HepG2 (cell line): ENCODE data around the gene ARFGEF2. TPM values are rescaled to one million over a fixed set of nuclear protein-coding genes. Genes with fewer than 3 reads are reported as not detected.

Source experiments
- ATAC-seq: fragments of 200-7000 bp; cut with Tn5 transposase; 3 replicates; pipeline ENCODE4 v1.9.1; 2020; ENCODE audit warnings: mild to moderate bottlenecking, moderate library complexity
- BruUV-seq: library from RNA; stranded (reverse); fragments of 400-500 nt; replicated peaks from 2 replicates; lab custom pipeline; 2021; lab: Mats Ljungman, UMichigan
- CTCF ChIA-PET: fragments of 300-600 bp; formaldehyde crosslinking; extraction: SDS; loops from one replicate; lab custom pipeline; 2021; ENCODE audit warnings: low total read pairs, inconsistent platforms, low intra/inter-chr PET ratio; lab: Yijun Ruan, JAX
- POLR2A ChIA-PET: fragments of 350-600 bp; sonication (Branson Sonifier 250); formaldehyde crosslinking; loops from one replicate; lab custom pipeline; 2020; ENCODE audit warnings: antibody characterized with exemption, inconsistent platforms; lab: Yijun Ruan, JAX
- DNase-seq: peaks from one replicate; pipeline ENCODE4 v3.0.0-alpha.2; 2015; ENCODE audit warnings: low spot score
- FAIRE-seq: peaks from 3 replicates; lab custom pipeline; 2011; peaks lifted over from hg19 to GRCh38; lab: Jason Lieb, UNC
- H2AFZ ChIP-seq: one replicate; pipeline ENCODE4 v1.6.1; 2011; ENCODE audit warnings: low read length, inconsistent platforms
- H3K27ac ChIP-seq: fragments of 300-600 bp; 3 replicates; pipeline ENCODE4 v1.8.0; 2011; ENCODE audit warnings: mixed run types, mild to moderate bottlenecking, mixed read lengths, low read length, inconsistent platforms; ENCODE audit not compliant: insufficient read depth; ENCODE audit errors: extremely low read length
- H3K27me3 ChIP-seq, 2 experiments: fragments of 200-600 bp in 1 of 2; 2 replicates in 1 of 2; 3 replicates in 1 of 2; pipeline versions ENCODE4 v1.6.0 to v1.8.0; 2011; ENCODE audit warnings: low read length in 2 of 2, mild to moderate bottlenecking in 2 of 2, moderate library complexity in 2 of 2, inconsistent platforms in 1 of 2; ENCODE audit not compliant: insufficient read depth in 2 of 2, control insufficient read depth in 1 of 2
- H3K36me3 ChIP-seq, 2 experiments: fragments of 200-600 bp in 1 of 2; replicated peaks in 1 of 2; 2 replicates in 1 of 2; 3 replicates in 1 of 2; pipeline versions ENCODE4 v1.5.1 to v1.8.0; 2011; ENCODE audit warnings: low read length in 2 of 2, inconsistent platforms in 1 of 2; ENCODE audit not compliant: insufficient read depth in 2 of 2, control insufficient read depth in 1 of 2
- H3K4me1 ChIP-seq: 2 replicates; pipeline ENCODE4 v1.5.1; 2012; ENCODE audit warnings: low read length, inconsistent platforms; ENCODE audit not compliant: insufficient read depth
- H3K4me2 ChIP-seq: 2 replicates; pipeline ENCODE4 v1.6.0; 2011; ENCODE audit warnings: low read depth, low read length, inconsistent platforms
- H3K4me3 ChIP-seq, 3 experiments: fragments of 200-600 bp in 1 of 3; sonication (generic), shearing (Covaris generic) in 1 of 3; replicated peaks in 1 of 3; 2 replicates each; pipeline ENCODE4 v1.5.1; 2011 to 2016; ENCODE audit warnings: low read length in 3 of 3, inconsistent platforms in 2 of 3, low read depth in 2 of 3, mild to moderate bottlenecking in 2 of 3, control low read depth in 1 of 3, mixed read lengths in 1 of 3; ENCODE audit not compliant: insufficient read depth in 1 of 3
- H3K79me2 ChIP-seq: one replicate; pipeline ENCODE4 v1.6.1; 2011; ENCODE audit warnings: low read length, inconsistent platforms; ENCODE audit not compliant: insufficient read depth
- H3K9ac ChIP-seq: 2 replicates; pipeline ENCODE4 v1.6.0; 2011; ENCODE audit warnings: mild to moderate bottlenecking, low read depth, low read length, inconsistent platforms; ENCODE audit not compliant: insufficient read depth
- H3K9me3 ChIP-seq: 2 replicates; pipeline ENCODE4 v1.5.1; 2012; ENCODE audit warnings: mild to moderate bottlenecking, low read length
- H4K20me1 ChIP-seq: 2 replicates; pipeline ENCODE4 v1.6.0; 2011; ENCODE audit warnings: inconsistent platforms, mild to moderate bottlenecking, low read length, moderate library complexity; ENCODE audit not compliant: insufficient read depth
- CBFB ChIP-seq: sonication (generic); formaldehyde crosslinking; IDR thresholded peaks from 2 replicates; pipeline ENCODE4 v1.4.0; 2020; ENCODE audit warnings: missing genetic modification reagents
- HHEX ChIP-seq: IDR thresholded peaks from 2 replicates; pipeline ENCODE4 v1.6.1; 2016; ENCODE audit warnings: control low read depth
- HMG20B ChIP-seq: conservative IDR thresholded peaks from 2 replicates; pipeline ENCODE4 v1.6.1; 2016; ENCODE audit warnings: missing genetic modification reagents, missing compliant biosample characterization
- ISL2 ChIP-seq: sonication (generic); formaldehyde crosslinking; IDR thresholded peaks from 2 replicates; pipeline ENCODE4 v1.5.0; 2020; ENCODE audit warnings: missing genetic modification reagents
- MAFF ChIP-seq: IDR thresholded peaks from 2 replicates; pipeline ENCODE4 v1.6.1; 2011; ENCODE audit warnings: low read depth, low read length, improper control_type of control experiment
- MAFK ChIP-seq, 2 experiments: IDR thresholded peaks in 1 of 2; conservative IDR thresholded peaks in 1 of 2; 2 replicates each; pipeline ENCODE4 v1.6.1; 2011; ENCODE audit warnings: improper control_type of control experiment in 2 of 2, low read length in 2 of 2
- RAD21 ChIP-seq: fragments of 450-650 bp; formaldehyde crosslinking; IDR thresholded peaks from 2 replicates; pipeline ENCODE4 v1.5.0; 2020; ENCODE audit warnings: mild to moderate bottlenecking
- RBM22 ChIP-seq: fragments of 200-400 bp; formaldehyde crosslinking; optimal IDR thresholded peaks from 2 replicates; pipeline ENCODE3; 2017; ENCODE audit warnings: mild to moderate bottlenecking, low read length, moderate library complexity
- RNF219 ChIP-seq: sonication (generic); formaldehyde crosslinking; IDR thresholded peaks from 2 replicates; pipeline ENCODE4 v1.5.0; 2020; ENCODE audit warnings: mild to moderate bottlenecking, missing genetic modification reagents
- RORA ChIP-seq: sonication (generic); formaldehyde crosslinking; IDR thresholded peaks from 2 replicates; pipeline ENCODE4 v1.5.0; 2020; ENCODE audit warnings: mild to moderate bottlenecking, missing genetic modification reagents, moderate library complexity
- SMARCE1 ChIP-seq: fragments of 450-650 bp; IDR thresholded peaks from 2 replicates; pipeline ENCODE4 v1.6.1; 2017; ENCODE audit warnings: borderline replicate concordance
- SNRNP70 ChIP-seq: fragments of 200-400 bp; formaldehyde crosslinking; IDR thresholded peaks from 2 replicates; pipeline ENCODE4 v1.6.1; 2017; ENCODE audit warnings: mild to moderate bottlenecking, low read depth, low read length, moderate library complexity
- ZFP36 ChIP-seq: fragments of 150-350 bp; IDR thresholded peaks from 2 replicates; pipeline ENCODE4 v1.6.1; 2018; ENCODE audit warnings: borderline replicate concordance, low read length, low read depth; ENCODE audit not compliant: partially characterized antibody
- ZNF124 ChIP-seq: sonication (generic); formaldehyde crosslinking; IDR thresholded peaks from 2 replicates; pipeline ENCODE4 v1.4.0; 2020; ENCODE audit warnings: missing genetic modification reagents
- ZNF256 ChIP-seq: sonication (generic); formaldehyde crosslinking; conservative IDR thresholded peaks from 2 replicates; pipeline ENCODE4 v1.4.0; 2020; ENCODE audit warnings: missing genetic modification reagents
- ZNF431 ChIP-seq: sonication (generic); formaldehyde crosslinking; IDR thresholded peaks from 2 replicates; pipeline ENCODE4 v1.9.0; 2022; ENCODE audit warnings: missing genetic modification reagents, low read depth, mild to moderate bottlenecking, borderline replicate concordance
- ZNF891 ChIP-seq: sonication (generic); formaldehyde crosslinking; IDR thresholded peaks from 2 replicates; pipeline ENCODE4 v1.5.0; 2020; ENCODE audit warnings: mild to moderate bottlenecking, missing genetic modification reagents
- whole genome bisulfite sequencing: methylation state at CpG from one replicate; pipeline ENCODE4 v1.1.6; 2017; ENCODE audit warnings: low lambda C conversion rate; 5-methylcytosine and 5-hydroxymethylcytosine counted together
- in situ Hi-C: cut with HindIII; loops from 2 replicates; pipeline ENCODE4 v1.10.0; 2017; ENCODE audit warnings: low pct_unique_long_range_greater_than_20kb; ENCODE audit not compliant: extremely low pct_ligation_motif_present
- intact Hi-C: fragments of 100-400 bp; cut with micrococcal nuclease; formaldehyde crosslinking; loops from one replicate; pipeline ENCODE4 v1.10.0; 2022; ENCODE audit not compliant: unreplicated experiment
- polyA plus RNA-seq, 8 experiments: library from polyadenylated mRNA; depleted of rRNA in 3 of 8; stranded (reverse) in 7 of 8; unstranded in 1 of 8; fragments of >200 nt; fragmentation: Illumina TruSeq in 4 of 8; extraction: Trizol in 4 of 8; gene quantifications; 2 replicates each; pipeline versions ENCODE4 v1.2.1 to v1.2.3, GENCODE V29; 2011 to 2016; ENCODE audit warnings: low read depth in 4 of 8, missing spikeins in 1 of 8, mixed read lengths in 1 of 8; ENCODE audit not compliant: insufficient read depth in 1 of 8
- total RNA-seq, 5 experiments: library from RNA; depleted of rRNA; stranded (reverse); fragments of >200 nt; fragmentation: Illumina TruSeq; extraction: Trizol; gene quantifications; 2 replicates each; pipeline ENCODE4 v1.2.3, GENCODE V29; 2016; ENCODE audit warnings: low read depth in 1 of 5

ARFGEF2 gene
- total and polyA plus RNA-seq, 2 of the 13 experiments (the other 11 are each of a cell fraction or from before 2014, with no cell fraction given) = 44.0 to 60.8 TPM

GRCh38 chr20:48983423-48984400 lies 62.2 kb downstream of the ARFGEF2 start:
- Histone ChIP-seq H2AFZ (no peak overlapping the region), H3K4me1 (no peaks in the 10 kb centered on the region), H3K4me3 (no peak overlapping the region), H3K27me3 (no peaks in the 10 kb centered on the region), H3K36me3 (peaks cover 42 to 69% of the 10 kb centered on the region in 2 experiments), H3K9me3 (no peaks in the 10 kb centered on the region), H4K20me1 (no peaks in the 10 kb centered on the region), H3K79me2 (no peaks in the 10 kb centered on the region), H3K27ac (no peak overlapping the region), H3K4me2 (no peak overlapping the region), H3K9ac (no peak overlapping the region)
- FAIRE-seq (no peak), ATAC-seq (no peak), DNase-seq (no peak)
- CTCF ChIA-PET = no interaction called here
- in situ Hi-C loops = no loop called here
- POLR2A ChIA-PET = no interaction called here
- intact Hi-C loops = no loop called here
- BruUV-seq = no TSS peak
- peak; percentile 85 for TF ChIP-seq RBM22
- peak; percentile 35 to 55; a peak in 3 of 4 replicates for TF ChIP-seq MAFK (conservative IDR thresholded peaks at IDR 0.05 in 1 of 2, IDR thresholded peaks at IDR 0.05 in 1 of 2; ENCODE audit: low read length in 2 of 2)
- TF ChIP-seq CBFB (CRISPR knock-in tag) = no peak
- no peak for TF ChIP-seq ZNF891
- 98% methylated on average over 5 of the region's 5 CpGs for WGBS

GRCh38 chr20:48984575-48985219 lies 63.2 kb downstream of the ARFGEF2 start:
- intact Hi-C loops (no loop called here), in situ Hi-C loops (no loop called here)
- H3K9ac ChIP-seq = no peak overlapping the region
- WGBS = 94% methylated on average over 10 of the region's 10 CpGs
- ATAC-seq = peak; percentile 21; the same call in 2 of the 3 replicates
- no peak overlapping the region for H2AFZ ChIP-seq
- peaks cover 52 to 76% of the 10 kb centered on the region in 2 experiments for H3K36me3 ChIP-seq
- H3K27ac ChIP-seq = no peak overlapping the region
- H3K4me3 ChIP-seq = no peak overlapping the region
- no peaks in the 10 kb centered on the region for H4K20me1 ChIP-seq
- H3K4me1 ChIP-seq = no peaks in the 10 kb centered on the region
- ChIA-PET CTCF (no interaction called here), POLR2A (no interaction called here)
- H3K4me2 ChIP-seq = no peak overlapping the region
- no peaks in the 10 kb centered on the region for H3K27me3 ChIP-seq
- no peak for DNase-seq
- FAIRE-seq = no peak
- no TSS peak for BruUV-seq
- H3K79me2 ChIP-seq = no peaks in the 10 kb centered on the region
- H3K9me3 ChIP-seq = no peaks in the 10 kb centered on the region
- TF ChIP-seq RNF219 = no peak
- TF ChIP-seq HHEX = no peak
- TF ChIP-seq SNRNP70 = no peak
- no peak for TF ChIP-seq ZFP36
- no peak for TF ChIP-seq ZNF431 (CRISPR knock-in tag)
- no peak for TF ChIP-seq RORA (CRISPR knock-in tag)
- TF ChIP-seq ZNF256 = no peak
- TF ChIP-seq ZNF124 (CRISPR knock-in tag) = no peak
- no peak for TF ChIP-seq SMARCE1
- no peak for TF ChIP-seq RAD21 (CRISPR knock-in tag)
- no peak for TF ChIP-seq HMG20B (CRISPR knock-in tag)
- TF ChIP-seq ISL2 = no peak
- TF ChIP-seq MAFF = no peak
